ENCODE data around the gene TTC34.
"Not testable (repeated sequence)": the region's sequence is repeated elsewhere in the genome, so short reads cannot be mapped to it uniquely, and the experiment has no call there.

- not testable (repeated sequence) for TF ChIP-seq CTCF (conservative IDR thresholded peaks at IDR 0.05; ENCODE audit: low read depth in 2 of 2); EZH2 (IDR thresholded peaks at IDR 0.05; ENCODE audit: low read depth, unreplicated experiment); REST (IDR thresholded peaks at IDR 0.05; ENCODE audit: unreplicated experiment); CREB1 (CRISPR knock-in tag; IDR thresholded peaks at IDR 0.05; ENCODE audit: low read depth); POLR2AphosphoS5 (IDR thresholded peaks at IDR 0.05; ENCODE audit: low read depth); ETS1 (IDR thresholded peaks at IDR 0.05); ZNF331 (CRISPR knock-in tag; IDR thresholded peaks at IDR 0.05; ENCODE audit: low read depth); EZH2phosphoT487 (IDR thresholded peaks at IDR 0.05; ENCODE audit: unreplicated experiment); STAT1 (IDR thresholded peaks at IDR 0.05; ENCODE audit: unreplicated experiment); ZNF114 (CRISPR knock-in tag; IDR thresholded peaks at IDR 0.05)
Measured at GRCh38 chr1:2690180-2690579, 111.3 kb downstream of the TTC34 start.
